Loucy (cell line): ENCODE measurements around the gene FARSB.
"Not testable (repeated sequence)": the region's sequence is repeated elsewhere in the genome, so short reads cannot be mapped to it uniquely, and the experiment has no call there.

ENCODE experiments used
- H2AFZ ChIP-seq: fragments of 200-600 bp; sonication (generic); 2 replicates; pipeline ENCODE4 v1.6.0; 2016; ENCODE audit warnings: antibody characterized with exemption, mild to moderate bottlenecking, low read length, moderate library complexity
- H3F3A ChIP-seq: fragments of 200-600 bp; 2 replicates; pipeline ENCODE4 v1.6.0; 2016; ENCODE audit warnings: antibody characterized with exemption, low read depth, mild to moderate bottlenecking
- H3K27me3 ChIP-seq: fragments of 200-600 bp; sonication (generic); 2 replicates; pipeline ENCODE4 v1.6.1; 2014; ENCODE audit warnings: low read length, mild to moderate bottlenecking; ENCODE audit not compliant: insufficient read depth, poor library complexity, severe bottlenecking
- H3K36me3 ChIP-seq: fragments of 200-600 bp; sonication (generic); 2 replicates; pipeline ENCODE4 v1.6.1; 2016; ENCODE audit warnings: low read length; ENCODE audit not compliant: insufficient read depth
- H3K4me1 ChIP-seq: fragments of 200-600 bp; sonication (generic); 2 replicates; pipeline ENCODE4 v1.5.1; 2014; ENCODE audit warnings: low read length, mild to moderate bottlenecking; ENCODE audit not compliant: insufficient read depth, poor library complexity, severe bottlenecking
- H3K4me2 ChIP-seq: fragments of 200-600 bp; sonication (generic); 2 replicates; pipeline ENCODE4 v1.6.0; 2014; ENCODE audit warnings: antibody characterized with exemption, low read length, low read depth, mild to moderate bottlenecking; ENCODE audit not compliant: poor library complexity, severe bottlenecking
- H3K4me3 ChIP-seq: fragments of 200-600 bp; sonication (generic); 2 replicates; pipeline ENCODE4 v1.5.1; 2014; ENCODE audit warnings: low read length, mild to moderate bottlenecking, mixed read lengths; ENCODE audit not compliant: poor library complexity, severe bottlenecking
- H3K79me2 ChIP-seq: fragments of 200-600 bp; sonication (generic); 2 replicates; pipeline ENCODE4 v1.6.1; 2014; ENCODE audit warnings: low read length; ENCODE audit not compliant: insufficient read depth
- H3K9ac ChIP-seq: fragments of 200-600 bp; sonication (generic); 2 replicates; pipeline ENCODE4 v1.6.0; 2014; ENCODE audit warnings: mild to moderate bottlenecking, low read depth, low read length, moderate library complexity; ENCODE audit not compliant: poor library complexity, severe bottlenecking
- H3K9me2 ChIP-seq: fragments of 200-600 bp; sonication (generic); replicated peaks from 2 replicates; pipeline ENCODE4 v1.6.1; 2016; ENCODE audit warnings: low read depth, low read length, mixed read lengths
- H3K9me3 ChIP-seq: fragments of 200-600 bp; sonication (generic); 2 replicates; pipeline ENCODE4 v1.6.1; 2014; ENCODE audit warnings: mild to moderate bottlenecking, antibody characterized with exemption, low read length, low read depth; ENCODE audit not compliant: insufficient read depth
- H4K20me1 ChIP-seq: fragments of 200-600 bp; sonication (generic); 2 replicates; pipeline ENCODE4 v1.6.0; 2014; ENCODE audit warnings: antibody characterized with exemption, low read length, mild to moderate bottlenecking; ENCODE audit not compliant: insufficient read depth, poor library complexity, severe bottlenecking
- CTCF ChIP-seq: fragments of 200-600 bp; sonication (generic); conservative IDR thresholded peaks from 2 replicates; pipeline ENCODE4 v1.5.1; 2014; ENCODE audit warnings: mild to moderate bottlenecking, antibody characterized with exemption, low read length
- EZH2phosphoT487 ChIP-seq: fragments of 200-600 bp; IDR thresholded peaks from 2 replicates; pipeline ENCODE4 v1.6.1; 2018; ENCODE audit warnings: antibody characterized with exemption, mild to moderate bottlenecking, moderate library complexity, borderline replicate concordance

Gene FARSB

GRCh38 chr2:222693837-222694236 lies 37.9 kb upstream of the FARSB start:
- H3K9me3 ChIP-seq: no peaks in the 10 kb centered on the region
- no peak overlapping the region for H3K4me2 ChIP-seq
- H4K20me1 ChIP-seq: no peaks in the 10 kb centered on the region
- TF ChIP-seq EZH2phosphoT487 (no peak), CTCF (peak; percentile 52)
- H2AFZ ChIP-seq: no peak overlapping the region
- H3K4me1 ChIP-seq: peaks cover 10% of the 10 kb centered on the region
- H3K36me3 ChIP-seq: no peaks in the 10 kb centered on the region
- H3K4me3 ChIP-seq: no peak overlapping the region
- H3K9ac ChIP-seq: no peak overlapping the region
- H3K27me3 ChIP-seq: no peaks in the 10 kb centered on the region
- H3F3A ChIP-seq: no peaks in the 10 kb centered on the region
- no peaks in the 10 kb centered on the region for H3K79me2 ChIP-seq
- no peaks in the 10 kb centered on the region for H3K9me2 ChIP-seq

GRCh38 chr2:222693413-222693812 lies 37.5 kb upstream of the FARSB start:
- H3F3A ChIP-seq, H3K4me3 ChIP-seq, H3K27me3 ChIP-seq, H3K9ac ChIP-seq, H3K4me1 ChIP-seq, H3K36me3 ChIP-seq, H4K20me1 ChIP-seq, H3K9me2 ChIP-seq, H3K4me2 ChIP-seq, H3K79me2 ChIP-seq, H3K9me3 ChIP-seq, H2AFZ ChIP-seq: not testable (repeated sequence)

- Histone ChIP-seq H3K79me2 (no peaks in the 10 kb centered on the region), H3K36me3 (no peaks in the 10 kb centered on the region), H3K4me3 (no peak overlapping the region), H3K9me3 (no peaks in the 10 kb centered on the region), H4K20me1 (no peaks in the 10 kb centered on the region), H3K9me2 (no peaks in the 10 kb centered on the region), H3K4me1 (peaks cover 19% of the 10 kb centered on the region), H2AFZ (peak overlapping the region; percentile 93), H3K27me3 (no peaks in the 10 kb centered on the region), H3F3A (no peaks in the 10 kb centered on the region), H3K4me2 (no peak overlapping the region), H3K9ac (no peak overlapping the region)
- TF ChIP-seq EZH2phosphoT487: no peak
- peak; percentile 100 for TF ChIP-seq CTCF
These were observed 34.8 kb upstream of the FARSB start for GRCh38 chr2:222690564-222691200.

GRCh38 chr2:222689322-222689721 lies 33.4 kb upstream of the FARSB start:
- TF ChIP-seq EZH2phosphoT487: no peak
- TF ChIP-seq CTCF: no peak
- H2AFZ ChIP-seq: peak overlapping the region; percentile 49
- H3F3A ChIP-seq: no peaks in the 10 kb centered on the region
- H3K9me3 ChIP-seq: no peaks in the 10 kb centered on the region
- no peak overlapping the region for H3K4me3 ChIP-seq
- H4K20me1 ChIP-seq: no peaks in the 10 kb centered on the region
- no peaks in the 10 kb centered on the region for H3K79me2 ChIP-seq
- no peaks in the 10 kb centered on the region for H3K27me3 ChIP-seq
- H3K4me1 ChIP-seq: peaks cover 20% of the 10 kb centered on the region
- H3K9ac ChIP-seq: no peak overlapping the region
- H3K36me3 ChIP-seq: no peaks in the 10 kb centered on the region
- peak overlapping the region; percentile 2 for H3K4me2 ChIP-seq
- no peaks in the 10 kb centered on the region for H3K9me2 ChIP-seq
